Central memory CD8-positive, alpha-beta T cell (primary cell): Measurements from ENCODE around the gene ZPLD1.

Source experiments
- ATAC-seq: fragments of 150-1000 bp; cut with Tn5 transposase; replicated peaks from 2 replicates; pipeline ENCODE4 v1.10.0; 2022; ENCODE audit warnings: mild to moderate bottlenecking, moderate FRiP score, moderate number of reproducible peaks; ENCODE audit not compliant: poor library complexity, severe bottlenecking; ENCODE audit errors: extremely low read depth
- DNase-seq, 2 donors: peaks; one replicate each; pipeline ENCODE4 v3.0.0; 2021; ENCODE audit warnings: low spot score in 2 of 2
- H3K27ac Mint-ChIP-seq: one replicate; pipeline ENCODE4 v1.8.0; 2022; ENCODE audit warnings: low read depth, mild to moderate bottlenecking, moderate library complexity, mixed read lengths
- H3K27me3 Mint-ChIP-seq: one replicate; pipeline ENCODE4 v1.8.0; 2022; ENCODE audit warnings: mixed read lengths
- H3K36me3 Mint-ChIP-seq: one replicate; pipeline ENCODE4 v1.8.0; 2022; ENCODE audit warnings: mild to moderate bottlenecking, moderate library complexity, mixed read lengths; ENCODE audit not compliant: insufficient read depth
- H3K4me1 Mint-ChIP-seq: one replicate; pipeline ENCODE4 v1.8.0; 2022; ENCODE audit warnings: mixed read lengths
- H3K4me3 Mint-ChIP-seq: one replicate; pipeline ENCODE4 v1.8.0; 2022; ENCODE audit warnings: mild to moderate bottlenecking, moderate library complexity, mixed read lengths
- H3K9me3 Mint-ChIP-seq: one replicate; pipeline ENCODE4 v1.8.0; 2022; ENCODE audit warnings: mixed read lengths

ZPLD1 gene

DNA sequence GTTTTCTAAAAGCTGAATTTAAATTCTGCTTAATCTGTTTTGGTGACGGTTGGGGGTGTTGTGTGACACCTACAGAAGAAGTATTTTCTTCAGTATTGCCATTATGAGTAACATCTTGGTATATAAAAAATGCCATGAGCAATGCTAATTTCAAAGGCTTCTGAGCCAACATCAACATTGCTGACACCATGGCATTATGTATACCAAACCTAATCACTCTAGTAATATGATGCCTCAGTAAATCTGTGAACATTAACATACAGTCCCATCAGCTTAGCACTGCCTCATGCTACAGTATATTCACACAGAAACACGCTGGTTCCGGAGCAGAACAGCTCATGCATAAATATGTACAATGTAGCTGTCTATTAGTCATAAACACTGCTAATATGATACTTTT, 75.8 kb downstream of the ZPLD1 start:
- Mint-ChIP-seq H3K27me3 (peaks cover 8% of the 10 kb centered on the region), H3K27ac (no peak overlapping the region), H3K4me1 (no peaks in the 10 kb centered on the region), H3K9me3 (no peaks in the 10 kb centered on the region), H3K4me3 (no peak overlapping the region), H3K36me3 (no peaks in the 10 kb centered on the region)
- ATAC-seq (no peak), DNase-seq (no peak)

DNA sequence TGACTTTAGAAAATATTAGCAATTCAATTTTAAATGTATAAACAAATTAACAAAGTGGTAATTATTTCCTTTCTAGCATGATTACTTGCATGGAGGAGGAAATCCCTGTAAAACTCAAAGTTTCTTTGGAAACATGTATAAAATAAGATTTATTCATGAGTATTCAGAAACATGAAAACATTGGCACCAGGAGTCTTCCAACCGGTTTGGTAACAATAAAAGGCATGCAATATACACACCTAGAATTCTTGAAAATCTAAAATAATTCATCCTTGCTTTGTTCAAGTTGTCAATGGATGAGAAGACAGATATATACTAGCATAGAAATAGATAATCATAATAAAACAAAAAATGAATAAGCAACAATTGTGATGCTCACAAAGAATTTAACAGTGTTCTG, 76.4 kb downstream of the ZPLD1 start:
- H3K36me3 Mint-ChIP-seq = no peaks in the 10 kb centered on the region

DNA sequence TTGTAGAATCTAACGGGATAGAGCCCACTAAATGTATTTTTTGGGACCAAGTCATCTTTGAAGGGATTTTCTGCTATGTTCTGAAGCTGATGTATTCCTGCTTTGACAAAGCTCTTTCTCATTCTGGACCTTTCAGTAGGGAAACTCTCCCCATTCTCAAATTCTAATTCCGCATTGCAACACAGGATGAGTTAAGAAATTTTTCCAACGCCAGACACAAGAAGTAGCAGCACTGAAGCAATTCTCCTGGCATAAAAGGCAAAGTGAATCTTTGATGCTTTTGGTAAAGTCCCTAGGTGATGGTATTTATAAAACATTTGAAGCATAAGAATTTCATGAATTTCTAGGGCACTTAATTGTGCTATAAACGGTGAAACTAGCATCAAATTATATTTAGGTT, 76.8 kb downstream of the ZPLD1 start:
- Mint-ChIP-seq H3K27ac (no peak overlapping the region), H3K4me3 (no peak overlapping the region), H3K27me3 (peaks cover 8% of the 10 kb centered on the region), H3K36me3 (no peaks in the 10 kb centered on the region), H3K4me1 (no peaks in the 10 kb centered on the region), H3K9me3 (no peaks in the 10 kb centered on the region)
- no peak for ATAC-seq
- DNase-seq = no peak

More for the DNA sequence above, 76.4 kb downstream of the ZPLD1 start:
- Mint-ChIP-seq H3K4me1 (no peaks in the 10 kb centered on the region), H3K9me3 (no peaks in the 10 kb centered on the region), H3K4me3 (no peak overlapping the region), H3K27me3 (peaks cover 8% of the 10 kb centered on the region), H3K27ac (no peak overlapping the region)
- no peak for DNase-seq
- ATAC-seq = no peak

DNA sequence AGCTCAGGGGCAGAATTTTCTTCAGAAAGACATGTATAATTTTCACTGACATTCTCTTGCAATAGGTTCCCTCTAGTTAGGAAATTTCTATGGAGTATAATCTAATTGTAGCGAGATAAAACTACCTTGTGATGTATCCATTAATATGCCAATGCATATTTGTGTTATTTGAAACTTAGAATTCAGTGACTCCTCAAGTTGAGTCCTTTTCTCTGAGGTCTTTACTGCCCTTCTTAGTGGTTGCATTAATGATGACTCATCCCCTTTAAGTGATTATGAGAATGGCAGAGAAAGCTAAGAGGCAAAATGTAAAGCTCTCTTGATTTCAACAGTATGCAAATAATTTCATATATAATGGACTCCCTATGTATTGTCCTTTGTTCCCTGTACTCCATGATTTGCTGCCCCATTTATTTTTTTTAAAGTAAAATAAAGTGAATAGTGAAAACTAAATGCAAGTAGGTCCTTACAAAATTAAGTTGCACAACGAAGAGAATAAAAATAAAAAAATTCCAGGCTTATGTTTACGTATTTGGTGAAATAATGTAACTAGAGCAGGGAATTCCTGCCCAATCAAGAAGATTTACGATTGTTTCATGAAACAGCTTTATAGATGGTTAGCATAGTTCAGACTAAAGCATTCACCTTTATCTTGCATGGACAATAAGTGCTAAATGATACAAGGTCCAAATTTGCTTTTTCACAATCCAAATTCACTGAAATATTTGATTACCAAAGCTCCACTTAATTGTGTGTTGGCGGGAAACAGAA, 78.1 kb downstream of the ZPLD1 start:
- Mint-ChIP-seq H3K27ac (no peak overlapping the region), H3K9me3 (no peaks in the 10 kb centered on the region), H3K4me1 (no peaks in the 10 kb centered on the region), H3K27me3 (no peaks in the 10 kb centered on the region), H3K4me3 (no peak overlapping the region), H3K36me3 (no peaks in the 10 kb centered on the region)
- no peak for ATAC-seq
- no peak for DNase-seq

DNA sequence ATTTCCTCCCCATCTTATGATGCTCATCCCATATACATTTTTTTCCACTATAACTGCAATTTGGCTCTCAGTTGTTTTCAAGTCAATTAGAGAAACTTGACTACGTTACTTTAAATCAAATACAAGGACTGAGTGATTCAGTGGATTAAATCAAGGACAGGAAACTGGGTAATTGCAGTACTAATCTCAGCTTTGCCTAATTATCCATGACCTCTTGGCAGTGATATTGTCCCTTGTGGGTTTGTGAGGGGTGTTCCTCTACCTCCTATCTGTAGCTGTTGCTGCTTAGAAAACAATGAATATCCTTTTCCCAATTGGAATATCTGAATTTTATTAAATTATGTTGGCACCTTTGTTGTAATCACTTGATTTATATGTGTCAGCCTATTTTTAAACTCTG, 79.4 kb downstream of the ZPLD1 start:
- Mint-ChIP-seq H3K4me1 (no peaks in the 10 kb centered on the region), H3K27ac (no peak overlapping the region), H3K27me3 (peaks cover 4% of the 10 kb centered on the region), H3K9me3 (no peaks in the 10 kb centered on the region), H3K4me3 (no peak overlapping the region), H3K36me3 (no peaks in the 10 kb centered on the region)
- DNase-seq = no peak
- no peak for ATAC-seq

DNA sequence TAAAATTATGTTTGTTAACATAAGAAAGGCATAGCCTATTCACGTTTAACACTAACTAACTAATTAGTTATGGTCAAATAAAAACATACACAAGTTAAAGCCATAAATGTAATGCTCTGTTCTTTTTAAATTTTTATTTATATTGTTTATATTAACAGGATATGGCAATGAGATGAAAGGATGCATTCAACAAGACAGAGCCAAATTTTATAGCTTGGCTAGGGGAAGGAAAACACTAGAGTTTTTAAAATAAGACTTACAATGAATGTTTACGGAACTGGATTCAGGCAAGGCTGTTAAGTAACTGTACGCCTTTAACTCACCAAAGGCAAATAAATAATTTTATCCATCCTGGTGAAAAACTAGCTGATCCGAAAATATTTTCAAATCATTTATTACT, 86.4 kb downstream of the ZPLD1 start:
- ATAC-seq (no peak), DNase-seq (no peak)
- H3K27ac Mint-ChIP-seq = no peak overlapping the region
- H3K4me3 Mint-ChIP-seq = no peak overlapping the region
- no peaks in the 10 kb centered on the region for H3K9me3 Mint-ChIP-seq
- no peaks in the 10 kb centered on the region for H3K36me3 Mint-ChIP-seq
- H3K27me3 Mint-ChIP-seq = peaks cover 10% of the 10 kb centered on the region
- no peaks in the 10 kb centered on the region for H3K4me1 Mint-ChIP-seq

DNA sequence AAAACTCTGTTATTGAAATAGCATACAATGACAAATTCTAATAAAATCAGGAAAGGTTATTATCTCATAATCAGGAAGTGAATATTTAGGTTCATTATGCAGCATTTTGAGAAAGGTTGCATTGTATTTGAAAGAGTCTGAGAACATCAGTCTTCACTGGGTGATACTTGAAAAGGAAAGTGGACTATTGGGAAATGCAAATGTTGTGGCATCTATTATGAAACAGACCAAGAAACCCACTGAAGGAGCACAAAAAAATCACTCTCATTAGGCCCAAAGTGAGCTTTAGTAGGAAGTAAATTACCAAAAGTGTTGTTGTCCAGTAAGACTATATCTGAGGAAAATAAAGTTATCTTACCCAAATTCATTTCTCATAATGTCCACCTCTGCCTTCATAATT, 90.8 kb downstream of the ZPLD1 start:
- Mint-ChIP-seq H3K36me3 (no peaks in the 10 kb centered on the region), H3K4me3 (no peak overlapping the region), H3K27me3 (peaks cover 9% of the 10 kb centered on the region), H3K4me1 (no peaks in the 10 kb centered on the region), H3K9me3 (no peaks in the 10 kb centered on the region), H3K27ac (no peak overlapping the region)
- DNase-seq (no peak), ATAC-seq (no peak)

DNA sequence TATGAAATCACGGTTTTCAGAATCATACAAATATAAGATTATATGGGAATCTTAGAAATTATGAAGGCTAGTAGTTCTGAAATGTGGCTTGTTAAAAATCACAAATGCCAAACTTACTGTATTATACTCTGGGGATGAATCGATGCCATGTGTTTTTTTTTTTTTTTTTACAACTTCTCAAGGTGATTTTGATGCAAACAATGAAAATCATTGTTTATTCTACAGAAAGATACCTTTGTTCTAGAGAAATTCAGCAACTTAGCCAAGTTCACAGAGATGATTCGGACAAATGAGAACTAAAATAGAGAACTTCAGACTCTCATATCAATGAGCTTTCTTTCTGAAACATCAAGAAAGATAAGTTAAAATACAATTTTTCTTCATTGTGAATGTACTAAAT, 92.0 kb downstream of the ZPLD1 start:
- Mint-ChIP-seq H3K27ac (no peak overlapping the region), H3K4me3 (no peak overlapping the region), H3K4me1 (no peaks in the 10 kb centered on the region), H3K27me3 (peaks cover 9% of the 10 kb centered on the region), H3K9me3 (no peaks in the 10 kb centered on the region), H3K36me3 (no peaks in the 10 kb centered on the region)
- DNase-seq (no peak), ATAC-seq (no peak)

DNA sequence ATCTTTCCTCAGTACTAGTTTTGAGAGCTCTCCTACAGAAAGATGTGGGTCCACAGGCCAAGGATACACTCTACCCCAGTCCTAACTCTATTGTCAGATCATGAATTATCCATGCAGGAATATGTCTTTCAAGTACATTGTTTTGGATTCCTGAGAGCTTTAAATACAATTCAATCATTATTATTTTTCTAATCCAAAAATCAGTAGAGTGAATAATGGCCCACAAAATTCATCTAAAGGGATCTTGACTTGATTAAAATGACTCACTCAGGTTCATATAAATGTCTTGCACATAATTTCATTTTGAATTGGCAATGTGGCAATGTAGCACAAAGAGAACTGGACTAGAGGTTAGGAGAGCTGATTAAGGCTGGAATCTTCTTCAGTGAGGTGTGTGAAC, 93.9 kb downstream of the ZPLD1 start:
- H3K36me3 Mint-ChIP-seq = no peaks in the 10 kb centered on the region
- H3K27ac Mint-ChIP-seq = no peak overlapping the region
- ATAC-seq (no peak), DNase-seq (no peak)
- H3K4me1 Mint-ChIP-seq = no peaks in the 10 kb centered on the region
- H3K27me3 Mint-ChIP-seq = peaks cover 9% of the 10 kb centered on the region
- H3K4me3 Mint-ChIP-seq = no peak overlapping the region
- H3K9me3 Mint-ChIP-seq = no peaks in the 10 kb centered on the region
